ENCODE results near the gene KY.
"Not testable (repeated sequence)": the region's sequence is repeated elsewhere in the genome, so short reads cannot be mapped to it uniquely, and the experiment has no call there.

The KY gene

DNA sequence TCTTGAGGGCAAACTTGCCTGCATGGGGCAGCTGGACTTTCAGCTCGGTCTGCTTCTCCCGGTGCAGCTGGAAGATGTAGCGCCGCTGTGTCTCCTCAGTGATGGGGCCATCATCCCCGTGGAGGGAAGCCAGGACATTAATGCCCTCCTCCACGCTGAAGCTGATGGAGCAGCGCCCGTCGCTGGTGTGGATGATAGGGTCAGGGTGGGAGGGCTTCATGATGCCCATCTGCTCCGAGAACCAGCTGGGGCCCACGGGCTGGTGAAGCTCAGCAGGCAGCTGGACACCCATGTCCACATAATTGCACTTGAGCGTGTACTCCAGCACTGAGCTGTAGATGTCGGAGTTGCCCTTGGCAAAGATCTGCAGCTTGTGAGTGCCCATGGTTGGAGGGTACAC is 46.9 kb downstream of the KY start:
- no peak for DNase-seq (ENCODE audit: low read depth in 1 of 2, low spot score in 1 of 2)

DNA sequence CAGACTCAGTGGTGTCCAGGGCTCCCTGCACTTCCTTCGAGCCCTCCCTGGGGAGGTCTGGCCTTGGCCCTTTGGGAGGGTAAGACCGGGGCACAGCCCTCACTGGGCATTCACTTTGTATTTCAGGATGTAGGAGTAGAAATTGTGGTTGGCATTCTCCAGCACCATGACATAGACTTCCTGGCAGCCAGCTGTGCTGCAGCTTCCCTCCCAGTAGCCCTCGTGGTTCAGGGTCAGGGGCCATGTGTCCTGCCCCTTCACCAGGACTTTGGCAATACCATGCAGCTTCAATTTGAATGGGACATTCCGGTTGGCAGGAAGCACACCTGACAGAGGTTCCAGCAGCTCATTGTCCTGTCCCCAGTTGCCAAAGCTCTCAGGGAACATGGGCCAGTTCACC is 47.3 kb downstream of the KY start:
- no peak for DNase-seq (ENCODE audit: low read depth in 1 of 2, low spot score in 1 of 2)

DNA sequence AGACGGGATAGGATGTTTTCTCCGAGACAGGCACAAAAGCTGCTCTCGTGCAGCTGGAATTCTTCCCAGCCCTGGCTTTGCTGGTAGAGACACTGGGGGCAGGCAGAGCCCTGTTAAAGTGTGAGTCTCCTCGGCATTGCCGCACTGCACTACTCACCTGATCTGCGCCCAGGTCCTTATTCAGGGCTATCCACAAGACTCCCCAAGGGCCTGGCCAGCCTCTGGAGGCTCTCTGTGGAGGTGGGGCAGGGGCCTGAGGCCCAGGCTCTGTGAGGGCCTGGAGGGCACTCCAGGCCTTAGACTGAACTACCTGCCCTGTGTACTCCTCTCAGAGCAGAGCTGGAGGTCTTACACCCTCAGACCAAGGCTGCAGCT is 48.4 kb downstream of the KY start:
- no peak for DNase-seq (ENCODE audit: low read depth in 1 of 2, low spot score in 1 of 2)

DNA sequence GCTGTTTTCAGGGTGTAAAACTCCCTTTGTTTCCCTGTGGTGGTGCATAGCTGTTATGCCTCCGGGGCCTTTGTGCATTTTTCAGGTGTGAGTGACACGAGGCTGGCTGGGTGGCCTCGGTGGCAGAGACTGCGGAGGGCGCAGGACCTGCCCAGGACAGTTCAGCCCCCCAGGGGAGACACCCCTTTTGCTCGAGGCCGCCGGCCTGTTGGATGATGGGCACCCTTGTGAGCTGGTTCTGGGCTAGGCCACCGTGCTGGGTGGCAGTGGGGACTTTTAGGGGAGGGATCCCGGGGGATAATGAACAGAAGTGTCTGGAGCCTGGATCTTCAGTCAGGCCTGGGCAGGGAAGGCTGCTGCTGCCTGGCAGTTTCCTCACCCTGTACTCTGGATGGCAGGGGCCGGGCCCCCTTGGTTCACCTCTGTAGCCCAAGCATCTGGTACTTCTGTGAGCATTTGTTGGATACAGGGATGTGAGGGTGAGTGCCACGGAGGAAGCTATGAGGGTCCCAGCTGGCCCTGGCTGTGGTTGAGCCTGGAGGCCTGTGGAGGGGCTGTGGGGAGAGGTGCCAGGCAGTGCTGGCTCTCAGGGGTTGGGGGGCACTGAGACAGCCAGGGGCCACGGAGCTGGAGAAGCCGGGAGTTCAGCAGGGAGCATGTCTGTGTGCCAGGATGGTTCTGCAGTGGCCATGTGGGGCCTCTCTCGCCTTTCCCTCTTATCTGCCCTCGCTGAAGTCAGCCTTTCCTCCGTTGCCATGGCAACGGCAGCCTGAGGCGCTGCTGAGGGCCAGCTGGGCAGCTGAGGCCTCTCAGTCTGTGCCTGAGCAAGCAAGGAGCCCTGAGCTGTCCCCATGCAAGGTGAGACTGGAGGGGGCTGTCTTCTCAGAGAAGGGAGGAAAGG is 49.0 kb downstream of the KY start:
- DNase-seq (ENCODE audit: low read depth in 1 of 2, low spot score in 1 of 2), result no peak

DNA sequence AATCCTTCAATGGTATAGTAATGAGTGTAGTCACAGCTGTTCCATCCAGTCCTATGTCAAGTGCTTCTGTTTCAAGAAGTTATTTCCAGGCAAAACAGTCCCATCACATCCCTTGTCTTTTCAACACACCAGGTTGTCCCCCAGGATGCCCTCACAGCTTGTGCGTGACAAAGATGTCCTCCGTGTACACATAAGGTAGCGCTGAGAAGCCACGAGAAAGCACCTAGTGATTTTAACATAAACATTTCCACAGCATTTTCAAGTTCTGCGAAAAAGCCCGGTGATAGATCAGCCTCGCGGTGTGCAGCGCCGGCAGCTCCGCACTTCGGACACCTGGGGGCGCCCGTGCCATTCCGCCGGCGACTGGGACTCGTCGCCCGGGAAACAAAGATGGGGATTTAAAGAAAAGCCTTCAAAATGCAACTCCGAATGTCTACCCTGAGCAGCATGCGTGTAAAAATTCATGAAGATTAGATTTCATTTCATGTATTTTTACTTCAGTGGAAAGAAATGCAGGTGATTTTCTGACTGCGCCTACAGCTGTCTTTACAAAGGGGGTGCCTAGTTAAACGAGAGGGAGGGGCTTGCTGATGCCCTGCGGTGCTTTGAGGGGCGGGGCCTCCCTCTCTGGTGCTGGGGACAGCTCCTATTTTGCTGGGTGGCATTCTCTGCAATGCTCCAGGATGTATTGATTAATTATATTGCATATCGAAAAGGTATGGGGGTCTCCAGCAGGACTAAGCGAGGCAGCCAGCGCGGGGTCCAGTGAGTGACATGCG is 49.9 kb downstream of the KY start:
- peak in 1 of 2 donors; percentile 40 for DNase-seq (ENCODE audit: low read depth in 1 of 2, low spot score in 1 of 2)

DNA sequence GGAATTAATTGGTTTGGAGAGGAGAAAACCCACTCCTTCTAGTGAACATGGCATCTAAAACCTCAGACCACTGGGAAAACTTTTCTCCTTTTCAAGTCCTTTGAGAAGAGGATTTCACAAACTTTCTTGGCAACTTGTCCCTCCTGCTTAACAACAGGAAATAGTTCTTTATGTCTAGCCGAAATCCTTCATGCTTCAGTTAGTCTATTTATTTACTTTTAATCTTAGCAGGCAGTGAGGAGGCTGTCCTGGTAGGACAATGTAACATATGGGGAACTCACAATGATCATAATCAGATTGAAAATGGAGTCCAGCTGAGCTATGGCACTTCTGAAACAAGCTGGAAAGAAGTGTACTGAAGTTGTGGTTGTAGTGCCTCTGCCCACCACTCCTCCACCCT is 50.6 kb downstream of the KY start:
- no peak for DNase-seq (ENCODE audit: low read depth in 1 of 2, low spot score in 1 of 2)

DNA sequence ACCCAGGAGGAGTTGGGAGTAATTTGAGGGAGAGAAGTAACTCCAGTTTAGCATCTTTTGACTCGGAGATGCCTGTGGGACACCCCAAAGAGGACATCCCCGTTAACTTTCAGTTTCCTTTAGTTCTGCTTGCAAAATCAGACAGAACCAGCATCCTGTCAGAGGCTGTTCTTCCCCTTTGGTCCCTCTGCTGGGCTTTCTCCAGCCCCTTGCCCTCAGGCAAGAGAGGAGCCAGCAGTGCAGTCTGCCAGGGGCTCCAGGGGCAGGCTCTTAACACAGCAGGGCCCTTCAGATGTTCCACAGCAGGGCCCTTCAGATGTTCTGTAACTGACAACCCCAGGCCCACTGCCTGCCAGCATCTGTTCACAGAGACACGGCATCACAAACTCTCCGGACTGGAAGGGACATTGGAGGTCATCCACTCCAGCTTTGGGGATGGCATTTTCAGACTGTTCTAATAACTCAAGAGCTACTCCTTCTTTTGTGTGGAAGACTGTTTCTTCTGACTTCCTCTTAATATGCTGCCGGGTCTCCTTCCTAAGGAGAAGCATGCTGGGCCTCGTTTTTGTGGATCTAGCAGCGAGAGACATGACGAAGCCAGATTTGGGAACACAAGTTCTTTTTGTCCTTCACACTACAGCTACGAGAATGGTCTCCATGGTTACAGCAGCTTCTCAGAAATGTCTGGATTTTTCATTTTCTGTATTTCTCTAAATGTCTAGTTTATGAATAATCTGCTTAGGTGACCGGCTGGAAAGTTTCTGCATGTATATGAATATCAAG is 51.9 kb downstream of the KY start:
- DNase-seq (ENCODE audit: low read depth in 1 of 2, low spot score in 1 of 2), result no peak

DNA sequence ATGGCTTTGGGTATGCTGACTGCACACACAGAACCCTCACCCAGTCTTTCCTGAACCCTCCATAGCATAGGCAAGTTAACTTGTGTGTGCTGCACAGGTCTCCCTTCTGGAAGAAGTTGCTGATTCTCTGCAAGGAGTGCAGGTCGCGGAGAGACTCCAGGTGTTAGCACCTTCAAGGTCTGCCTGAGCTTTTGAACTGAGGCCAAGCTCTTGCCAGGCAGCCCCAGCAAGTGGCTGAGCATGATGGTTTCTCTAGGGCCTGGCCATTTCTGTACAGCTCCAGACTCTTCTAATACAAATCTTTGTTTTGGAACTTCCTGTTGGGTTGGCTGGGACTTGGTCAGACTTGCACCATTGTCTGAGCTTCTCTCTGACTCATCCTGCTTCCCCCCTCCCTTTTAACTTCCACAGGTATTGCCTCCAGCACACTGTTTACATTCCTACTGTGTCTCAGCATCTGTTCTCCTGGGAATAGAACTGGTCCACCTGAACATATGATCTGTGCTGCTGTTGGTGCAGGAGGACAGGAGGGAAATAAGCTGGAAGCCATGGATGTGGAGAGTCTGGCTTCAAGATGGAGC is 53.3 kb downstream of the KY start:
- no peak for DNase-seq (ENCODE audit: low read depth in 1 of 2, low spot score in 1 of 2)

DNA sequence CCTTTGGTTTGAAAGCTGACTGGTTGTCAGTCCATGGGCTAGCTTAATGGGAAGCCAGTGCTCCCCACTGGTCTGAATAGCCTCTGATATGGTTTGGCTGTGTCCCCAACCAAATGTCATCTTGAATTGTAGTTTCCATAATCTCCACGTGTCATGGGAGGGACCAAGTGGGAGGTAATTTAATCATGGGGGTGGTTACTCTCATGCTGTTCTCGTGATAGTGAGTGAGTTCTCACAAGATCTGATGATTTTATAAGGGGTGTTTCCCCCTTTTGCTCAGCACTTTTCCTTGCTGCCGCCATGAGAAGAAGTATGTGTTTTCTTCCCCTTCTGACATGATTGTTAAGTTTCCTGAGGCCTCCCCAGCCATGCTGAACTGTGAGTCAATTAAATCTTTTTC is 55.8 kb downstream of the KY start:
- not testable (repeated sequence) for DNase-seq (ENCODE audit: low read depth in 1 of 2, low spot score in 1 of 2)

DNA sequence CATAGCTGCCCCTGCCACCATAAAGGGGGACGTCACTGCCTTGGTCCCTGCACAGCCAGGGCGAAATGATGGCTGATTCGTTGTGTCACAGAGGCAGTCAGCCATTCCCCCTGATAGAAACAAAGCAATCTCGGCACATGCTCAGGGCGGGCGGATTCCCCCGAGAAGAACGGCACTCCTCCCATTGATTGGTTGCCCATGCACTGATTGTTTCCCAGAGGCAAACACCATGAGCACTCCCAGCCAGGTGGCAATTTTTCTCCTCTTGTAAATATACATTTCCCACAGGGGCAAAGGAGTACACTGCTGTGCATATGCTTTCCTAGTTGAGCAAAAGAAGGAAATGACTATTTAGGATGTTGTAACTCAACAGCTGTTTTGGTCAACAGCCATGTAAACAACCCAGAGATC is 56.5 kb downstream of the KY start:
- DNase-seq (ENCODE audit: low read depth in 1 of 2, low spot score in 1 of 2), result no peak

DNA sequence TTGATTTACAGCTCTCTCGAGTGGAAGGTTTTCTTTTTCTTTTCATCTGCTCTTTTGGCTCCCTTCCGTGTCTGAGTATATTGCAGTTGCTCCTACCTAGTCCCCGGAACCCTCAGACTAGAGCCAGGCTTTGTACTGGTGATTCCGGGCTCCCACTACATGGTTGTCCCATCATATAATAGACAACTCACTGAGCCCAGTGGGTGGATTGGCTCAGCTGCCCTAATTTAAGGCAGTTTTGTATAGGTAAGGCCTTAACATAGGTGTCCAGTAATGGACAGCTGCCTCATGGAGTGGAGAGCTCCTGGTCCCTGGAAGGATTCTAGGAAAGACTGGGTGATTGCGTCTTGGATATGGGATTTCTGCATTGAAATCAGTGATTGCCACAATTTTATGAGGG is 58.0 kb downstream of the KY start:
- DNase-seq (ENCODE audit: low read depth in 1 of 2, low spot score in 1 of 2), result no peak

DNA sequence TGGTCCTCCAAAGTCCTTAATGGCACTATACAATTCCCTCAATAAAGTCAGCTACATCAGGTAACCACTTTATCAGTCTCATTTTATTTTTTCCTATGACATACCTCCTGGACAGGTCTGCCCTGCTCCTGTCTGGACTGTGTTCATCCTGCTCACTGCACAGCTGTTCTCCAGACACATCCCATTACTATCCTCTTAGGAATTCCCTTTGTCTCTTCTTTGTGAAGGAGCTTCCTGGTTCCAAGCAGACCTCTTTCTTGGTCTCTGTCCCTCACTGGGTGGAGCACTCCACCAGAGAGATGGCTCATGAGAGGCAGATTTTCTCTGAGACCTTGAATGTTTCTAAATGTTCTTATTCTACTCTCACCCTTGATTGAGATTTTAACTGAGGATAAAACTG is 60.1 kb downstream of the KY start:
- no peak for DNase-seq (ENCODE audit: low read depth in 1 of 2, low spot score in 1 of 2)

DNA sequence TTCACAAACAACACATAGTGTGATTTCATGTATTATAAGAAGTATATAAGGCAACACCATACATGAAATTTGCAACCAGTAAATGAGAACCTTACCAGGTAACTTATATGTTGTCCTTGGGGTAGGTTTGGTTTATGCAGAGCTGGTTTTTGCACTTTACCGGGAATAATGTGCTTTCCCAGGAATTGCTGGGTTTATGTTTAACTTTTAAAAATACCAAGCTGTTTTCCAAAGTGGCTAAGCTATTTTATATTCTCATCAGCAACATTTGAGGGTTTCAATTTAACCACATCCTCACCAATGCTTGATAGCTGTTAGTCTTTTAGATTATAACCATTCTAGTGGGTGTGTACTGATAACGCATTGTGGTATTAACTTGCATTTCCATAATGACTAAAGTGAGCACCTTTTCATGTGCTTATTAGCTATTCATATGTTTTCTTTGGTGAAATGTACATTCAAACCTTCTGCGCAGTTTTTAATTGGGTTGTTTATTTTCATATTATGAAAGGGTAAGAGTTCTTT is 71.6 kb downstream of the KY start:
- DNase-seq (ENCODE audit: low read depth in 1 of 2, low spot score in 1 of 2), result no peak

DNA sequence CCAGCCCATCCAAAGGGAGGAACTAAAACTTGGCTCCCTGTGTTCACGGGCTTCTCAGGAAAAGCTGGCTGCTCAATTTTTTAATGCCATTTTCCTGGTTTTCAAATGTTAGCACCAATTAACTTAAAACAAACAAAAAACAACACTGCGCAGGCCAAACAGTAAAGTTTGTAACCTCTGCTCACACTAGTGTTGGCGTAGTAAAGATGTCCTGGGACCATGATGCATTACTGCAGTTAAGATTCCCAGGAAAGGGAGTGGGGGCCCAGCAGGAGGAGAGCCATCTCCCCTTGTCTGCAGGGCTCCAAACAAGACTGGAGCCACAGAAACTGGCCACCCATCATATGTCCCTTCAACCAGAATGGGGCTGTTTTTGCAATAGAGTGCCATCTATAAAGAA is 74.0 kb downstream of the KY start:
- DNase-seq (ENCODE audit: low read depth in 1 of 2, low spot score in 1 of 2), result no peak

DNA sequence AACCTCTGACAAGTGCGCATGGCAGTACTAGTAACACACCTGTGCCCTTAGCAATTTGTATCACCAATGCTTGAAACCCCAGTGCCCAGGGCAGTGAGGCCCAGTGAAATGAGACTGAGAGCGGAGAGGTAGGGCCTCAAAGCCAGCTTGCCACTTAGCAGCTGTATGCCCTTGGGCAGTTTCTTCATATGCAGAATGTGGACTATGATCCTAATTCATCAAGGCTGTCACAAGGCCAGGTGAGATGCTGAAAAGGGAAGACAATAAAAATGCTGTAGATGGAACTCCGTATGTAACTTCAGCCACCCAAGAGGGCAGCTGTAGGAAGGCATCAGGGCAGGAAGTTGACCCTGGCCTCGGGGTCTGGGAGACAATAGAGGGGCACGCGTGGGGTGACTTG is 74.4 kb downstream of the KY start:
- no peak for DNase-seq (ENCODE audit: low read depth in 1 of 2, low spot score in 1 of 2)

DNA sequence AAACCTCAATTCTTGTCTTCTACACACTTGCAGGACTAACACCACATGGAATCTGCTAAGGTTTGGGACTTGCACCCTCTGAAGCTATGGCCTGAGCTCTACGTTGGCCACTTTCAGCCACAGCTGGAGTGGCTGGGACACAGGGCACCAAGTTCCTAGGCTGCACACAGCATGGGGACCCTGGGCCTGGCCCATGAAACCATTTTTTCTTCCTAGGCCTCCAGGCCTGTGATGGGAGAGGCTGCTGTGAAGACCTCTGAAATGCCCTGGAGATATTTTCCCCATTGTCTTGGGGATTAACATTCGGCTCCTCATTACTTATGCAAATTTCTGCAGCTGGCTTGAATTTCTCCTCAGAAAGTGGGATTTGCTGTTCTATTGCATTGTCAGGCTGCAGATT is 80.9 kb downstream of the KY start:
- not testable (repeated sequence) for DNase-seq (ENCODE audit: low read depth in 1 of 2, low spot score in 1 of 2)

DNA sequence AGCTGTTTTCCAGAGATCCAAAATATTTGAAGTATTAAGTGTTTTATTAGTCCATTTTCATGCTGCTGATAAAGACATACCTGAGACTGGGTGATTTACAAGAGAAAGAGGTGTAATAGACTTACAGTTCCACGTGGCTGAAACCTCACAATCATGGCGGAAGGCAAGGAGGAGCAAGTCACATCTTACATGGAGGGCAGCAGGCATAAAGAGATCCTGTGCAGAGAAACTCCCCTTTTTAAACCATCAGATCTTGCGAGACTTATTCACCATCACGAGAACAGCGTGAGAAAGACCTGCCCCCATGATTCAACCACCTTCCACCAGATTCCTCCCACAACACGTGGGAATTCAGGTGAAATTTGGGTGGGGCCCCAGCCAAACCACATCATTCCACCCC is 82.0 kb downstream of the KY start:
- no peak for DNase-seq (ENCODE audit: low read depth in 1 of 2, low spot score in 1 of 2)

DNA sequence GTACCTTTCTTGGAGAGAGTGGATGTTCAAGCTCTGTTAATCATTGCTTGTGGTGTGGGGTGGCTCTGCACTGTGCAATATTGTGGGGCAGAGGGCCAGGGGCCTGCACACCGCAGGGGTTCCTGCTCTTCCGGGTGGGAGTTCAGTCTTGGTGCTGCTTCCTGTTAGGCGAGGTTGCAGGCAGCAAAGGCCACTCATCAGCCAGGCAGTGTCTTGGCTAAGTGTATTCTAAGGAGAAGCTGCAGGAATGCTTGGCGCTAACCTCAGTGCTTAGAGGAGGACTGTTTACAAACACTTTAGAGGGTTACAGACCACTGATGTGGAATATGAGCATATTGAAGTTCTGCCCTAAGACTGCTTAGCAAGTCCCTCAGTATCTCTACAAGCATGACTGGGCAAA is 83.2 kb downstream of the KY start:
- no peak for DNase-seq (ENCODE audit: low read depth in 1 of 2, low spot score in 1 of 2)

DNA sequence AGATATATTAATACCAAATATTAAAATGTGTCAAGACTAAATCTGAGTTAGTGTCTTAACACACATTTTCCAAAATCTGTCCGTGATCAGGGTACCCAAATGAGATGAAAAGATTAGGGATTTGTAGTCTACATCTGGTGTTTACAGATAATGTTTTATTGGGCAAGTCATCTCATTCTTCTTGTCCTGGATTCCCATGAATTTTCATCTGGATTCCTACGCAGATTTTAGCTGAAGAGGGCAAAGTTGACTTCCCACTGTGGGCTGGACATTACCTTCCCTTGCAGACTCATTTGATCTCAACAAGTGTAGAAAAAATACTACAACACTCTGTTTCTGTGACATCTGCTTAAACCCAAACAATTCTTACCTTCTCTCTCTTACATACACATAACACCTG is 85.8 kb downstream of the KY start:
- no peak for DNase-seq (ENCODE audit: low read depth in 1 of 2, low spot score in 1 of 2)

DNA sequence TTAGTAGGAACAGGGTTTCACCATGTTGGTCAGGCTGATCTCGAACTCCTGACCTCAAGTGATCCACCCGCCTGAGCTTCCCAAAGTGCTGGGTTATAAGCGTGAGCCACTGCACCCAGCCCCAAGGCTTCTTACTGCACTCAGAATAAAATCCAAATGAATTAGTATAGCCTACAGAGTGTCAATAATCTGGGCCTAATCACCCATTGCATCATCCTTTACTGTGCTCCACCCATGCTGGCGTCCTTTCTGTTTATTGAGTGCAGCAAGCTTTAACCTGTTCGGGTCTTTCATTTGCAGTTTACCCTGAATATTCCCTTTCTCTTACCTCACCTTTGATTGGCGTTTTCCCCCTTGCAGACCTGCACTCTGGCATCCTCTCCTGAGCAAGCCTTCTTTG is 87.2 kb downstream of the KY start:
- no peak for DNase-seq (ENCODE audit: low read depth in 1 of 2, low spot score in 1 of 2)

DNA sequence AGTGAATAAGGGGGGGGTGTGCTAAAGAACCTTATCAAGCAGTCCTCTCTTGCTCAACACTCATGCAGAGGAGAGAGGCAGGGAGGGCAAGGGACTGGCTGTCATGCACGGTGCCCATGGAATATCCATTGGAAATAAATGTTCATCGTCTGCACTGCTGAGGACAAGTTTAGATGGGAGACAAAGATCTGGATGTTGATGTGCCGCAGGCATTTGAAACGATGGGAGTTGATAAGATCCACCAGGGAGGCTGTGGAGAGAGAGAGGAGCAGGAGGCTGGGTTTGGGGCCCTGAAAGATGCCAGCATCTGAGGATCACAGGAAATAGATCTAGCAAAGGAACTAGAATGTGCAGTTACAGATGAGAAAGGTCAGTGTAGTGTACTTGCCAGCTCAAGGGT is 88.8 kb downstream of the KY start:
- no peak for DNase-seq (ENCODE audit: low read depth in 1 of 2, low spot score in 1 of 2)
